Stimulated activated CD8-positive, alpha-beta memory T cell treated with anti-CD3 and anti-CD28 coated beads, Interleukin-15, amount 100 ng/mL, for 24 hours (primary cell): ENCODE results near the gene ALG14.
A peak's percentile ranks its signal among the peaks of the same experiment; 100 is the strongest.

ENCODE experiments used
- DNase-seq: peaks from one replicate; pipeline ENCODE4 v3.0.0-alpha.2; 2020; ENCODE audit warnings: low read depth

The ALG14 gene

GRCh38 chr1:94926915-94927404, 145.8 kb downstream of the ALG14 start, which contains the start of gene CNN3:
Gene CNN3, minus strand, starts transcription at chr1:94927110. Its CDS starts 216 bp downstream, at chr1:94926894.
- DNase-seq, result peak; percentile 22

GRCh38 chr1:94926126-94926914, 146.4 kb downstream of the ALG14 start:
- peak; percentile 0 for DNase-seq

- DNase-seq, result no peak
Measured at GRCh38 chr1:94925561-94926125, 147.1 kb downstream of the ALG14 start.

- DNase-seq, result no peak
Measured at GRCh38 chr1:94925004-94925403, 147.7 kb downstream of the ALG14 start.
